ENCODE results near the gene MRPL20.
"Not testable (repeated sequence)": the region's sequence is repeated elsewhere in the genome, so short reads cannot be mapped to it uniquely, and the experiment has no call there.

Gene MRPL20

GRCh38 chr1:1395166-1395565, 11.9 kb downstream of the MRPL20 start:
- no peak for DNase-seq (ENCODE audit: low read depth, low spot score)
- 0 out of 2 replicates have a peak, but pooled peaks cover 1% of the 10 kb centered on the region for H3K4me1 ChIP-seq (ENCODE audit: control insufficient read depth, insufficient read depth, low read length)
- peaks cover 42% of the 10 kb centered on the region for H3K36me3 ChIP-seq (ENCODE audit: control insufficient read depth, insufficient read depth, low read length)
- H3K4me3 ChIP-seq (ENCODE audit: low read length), result no peak overlapping the region
- no CpG with 5 or more reads among the region's 11 CpGs for WGBS (ENCODE audit: insufficient coverage, insufficient read length)
- no peaks in the 10 kb centered on the region for H3K27me3 ChIP-seq (ENCODE audit: control insufficient read depth, insufficient read depth, low read length)
- no peaks in the 10 kb centered on the region for H3K9me3 ChIP-seq (ENCODE audit: control insufficient read depth, insufficient read depth, low read length)
- no peak overlapping the region for H3K27ac ChIP-seq (ENCODE audit: low read length)

GRCh38 chr1:1394116-1394515, 13.0 kb downstream of the MRPL20 start:
- no peak for DNase-seq (ENCODE audit: low read depth, low spot score)
- no peaks in the 10 kb centered on the region for H3K27me3 ChIP-seq (ENCODE audit: control insufficient read depth, insufficient read depth, low read length)
- no peak overlapping the region for H3K27ac ChIP-seq (ENCODE audit: low read length)
- H3K36me3 ChIP-seq (ENCODE audit: control insufficient read depth, insufficient read depth, low read length), result peaks cover 52% of the 10 kb centered on the region
- H3K4me3 ChIP-seq (ENCODE audit: low read length), result no peak overlapping the region
- H3K9me3 ChIP-seq (ENCODE audit: control insufficient read depth, insufficient read depth, low read length), result no peaks in the 10 kb centered on the region
- H3K4me1 ChIP-seq (ENCODE audit: control insufficient read depth, insufficient read depth, low read length), result no peaks in the 10 kb centered on the region
- no CpG with 5 or more reads among the region's 7 CpGs for WGBS (ENCODE audit: insufficient coverage, insufficient read length)

GRCh38 chr1:1393428-1393827, 13.7 kb downstream of the MRPL20 start:
- H3K9me3 ChIP-seq (ENCODE audit: control insufficient read depth, insufficient read depth, low read length), result no peaks in the 10 kb centered on the region
- no peak overlapping the region for H3K27ac ChIP-seq (ENCODE audit: low read length)
- no peak overlapping the region for H3K4me3 ChIP-seq (ENCODE audit: low read length)
- H3K36me3 ChIP-seq (ENCODE audit: control insufficient read depth, insufficient read depth, low read length), result peaks cover 53% of the 10 kb centered on the region
- no CpG with 5 or more reads among the region's 11 CpGs for WGBS (ENCODE audit: insufficient coverage, insufficient read length)
- no peak for DNase-seq (ENCODE audit: low read depth, low spot score)
- no peaks in the 10 kb centered on the region for H3K4me1 ChIP-seq (ENCODE audit: control insufficient read depth, insufficient read depth, low read length)
- no peaks in the 10 kb centered on the region for H3K27me3 ChIP-seq (ENCODE audit: control insufficient read depth, insufficient read depth, low read length)

GRCh38 chr1:1393014-1393413, 14.1 kb downstream of the MRPL20 start:
- no CpG with 5 or more reads among the region's 4 CpGs for WGBS (ENCODE audit: insufficient coverage, insufficient read length)
- H3K36me3 ChIP-seq (ENCODE audit: control insufficient read depth, insufficient read depth, low read length), result peaks cover 57% of the 10 kb centered on the region

GRCh38 chr1:1391225-1391624, 15.9 kb downstream of the MRPL20 start:
- WGBS (ENCODE audit: insufficient coverage, insufficient read length), result no CpG with 5 or more reads among the region's 12 CpGs

More at GRCh38 chr1:1393014-1393413, 14.1 kb downstream of the MRPL20 start:
- Histone ChIP-seq H3K4me1 (ENCODE audit: control insufficient read depth, insufficient read depth, low read length) (no peaks in the 10 kb centered on the region), H3K4me3 (ENCODE audit: low read length) (no peak overlapping the region), H3K27me3 (ENCODE audit: control insufficient read depth, insufficient read depth, low read length) (no peaks in the 10 kb centered on the region), H3K9me3 (ENCODE audit: control insufficient read depth, insufficient read depth, low read length) (no peaks in the 10 kb centered on the region), H3K27ac (ENCODE audit: low read length) (no peak overlapping the region)
- no peak for DNase-seq (ENCODE audit: low read depth, low spot score)

GRCh38 chr1:1390675-1391074, 16.4 kb downstream of the MRPL20 start:
- no peak overlapping the region for H3K27ac ChIP-seq (ENCODE audit: low read length)
- no peak for DNase-seq (ENCODE audit: low read depth, low spot score)
- H3K4me1 ChIP-seq (ENCODE audit: control insufficient read depth, insufficient read depth, low read length), result no peaks in the 10 kb centered on the region
- no peak overlapping the region for H3K4me3 ChIP-seq (ENCODE audit: low read length)
- no CpG with 5 or more reads among the region's 12 CpGs for WGBS (ENCODE audit: insufficient coverage, insufficient read length)
- H3K36me3 ChIP-seq (ENCODE audit: control insufficient read depth, insufficient read depth, low read length), result peaks cover 75% of the 10 kb centered on the region
- no peaks in the 10 kb centered on the region for H3K9me3 ChIP-seq (ENCODE audit: control insufficient read depth, insufficient read depth, low read length)
- H3K27me3 ChIP-seq (ENCODE audit: control insufficient read depth, insufficient read depth, low read length), result no peaks in the 10 kb centered on the region

More at GRCh38 chr1:1391225-1391624, 15.9 kb downstream of the MRPL20 start:
- Histone ChIP-seq H3K27ac (ENCODE audit: low read length) (no peak overlapping the region), H3K4me3 (ENCODE audit: low read length) (no peak overlapping the region), H3K27me3 (ENCODE audit: control insufficient read depth, insufficient read depth, low read length) (no peaks in the 10 kb centered on the region), H3K4me1 (ENCODE audit: control insufficient read depth, insufficient read depth, low read length) (no peaks in the 10 kb centered on the region), H3K9me3 (ENCODE audit: control insufficient read depth, insufficient read depth, low read length) (no peaks in the 10 kb centered on the region), H3K36me3 (ENCODE audit: control insufficient read depth, insufficient read depth, low read length) (peaks cover 70% of the 10 kb centered on the region)
- no peak for DNase-seq (ENCODE audit: low read depth, low spot score)

- no peak for DNase-seq (ENCODE audit: low read depth, low spot score)
- Histone ChIP-seq H3K4me3 (ENCODE audit: low read length) (no peak overlapping the region), H3K36me3 (ENCODE audit: control insufficient read depth, insufficient read depth, low read length) (peaks cover 59% of the 10 kb centered on the region), H3K27ac (ENCODE audit: low read length) (no peak overlapping the region), H3K4me1 (ENCODE audit: control insufficient read depth, insufficient read depth, low read length) (no peaks in the 10 kb centered on the region), H3K27me3 (ENCODE audit: control insufficient read depth, insufficient read depth, low read length) (no peaks in the 10 kb centered on the region), H3K9me3 (ENCODE audit: control insufficient read depth, insufficient read depth, low read length) (no peaks in the 10 kb centered on the region)
- WGBS (ENCODE audit: insufficient coverage, insufficient read length), result no CpG with 5 or more reads among the region's 16 CpGs
Observed at GRCh38 chr1:1388078-1388472, 19.0 kb downstream of the MRPL20 start.

GRCh38 chr1:1387098-1388077, 19.7 kb downstream of the MRPL20 start:
- Histone ChIP-seq H3K27me3 (ENCODE audit: control insufficient read depth, insufficient read depth, low read length) (no peaks in the 10 kb centered on the region), H3K4me3 (ENCODE audit: low read length) (no peak overlapping the region), H3K27ac (ENCODE audit: low read length) (no peak overlapping the region), H3K9me3 (ENCODE audit: control insufficient read depth, insufficient read depth, low read length) (no peaks in the 10 kb centered on the region), H3K36me3 (ENCODE audit: control insufficient read depth, insufficient read depth, low read length) (peaks cover 53% of the 10 kb centered on the region), H3K4me1 (ENCODE audit: control insufficient read depth, insufficient read depth, low read length) (no peaks in the 10 kb centered on the region)
- DNase-seq (ENCODE audit: low read depth, low spot score), result no peak
- no CpG with 5 or more reads among the region's 50 CpGs for WGBS (ENCODE audit: insufficient coverage, insufficient read length)

- DNase-seq (ENCODE audit: low read depth, low spot score), result no peak
- Histone ChIP-seq H3K9me3 (ENCODE audit: control insufficient read depth, insufficient read depth, low read length) (no peaks in the 10 kb centered on the region), H3K4me3 (ENCODE audit: low read length) (no peak overlapping the region), H3K4me1 (ENCODE audit: control insufficient read depth, insufficient read depth, low read length) (no peaks in the 10 kb centered on the region), H3K27me3 (ENCODE audit: control insufficient read depth, insufficient read depth, low read length) (no peaks in the 10 kb centered on the region), H3K36me3 (ENCODE audit: control insufficient read depth, insufficient read depth, low read length) (peaks cover 48% of the 10 kb centered on the region), H3K27ac (ENCODE audit: low read length) (no peak overlapping the region)
- no CpG with 5 or more reads among the region's 8 CpGs for WGBS (ENCODE audit: insufficient coverage, insufficient read length)
Observed at GRCh38 chr1:1385931-1386330, 21.2 kb downstream of the MRPL20 start.

GRCh38 chr1:1385339-1385738, 21.8 kb downstream of the MRPL20 start:
- not testable (repeated sequence) for H3K9me3 ChIP-seq (ENCODE audit: control insufficient read depth, insufficient read depth, low read length); H3K27ac ChIP-seq (ENCODE audit: low read length); H3K4me1 ChIP-seq (ENCODE audit: control insufficient read depth, insufficient read depth, low read length); H3K27me3 ChIP-seq (ENCODE audit: control insufficient read depth, insufficient read depth, low read length); H3K4me3 ChIP-seq (ENCODE audit: low read length); DNase-seq (ENCODE audit: low read depth, low spot score)
- WGBS (ENCODE audit: insufficient coverage, insufficient read length), result no CpG with 5 or more reads among the region's 29 CpGs
- peaks cover 43% of the 10 kb centered on the region for H3K36me3 ChIP-seq (ENCODE audit: control insufficient read depth, insufficient read depth, low read length)

Data from iPS DF 6.9 (cell line).